A673 (cell line): ENCODE results near the gene MIEF1. TPM values are rescaled to one million over a fixed set of nuclear protein-coding genes. Genes with fewer than 3 reads are reported as not detected.

Experiments used
- BruUV-seq: library from RNA; stranded (reverse); fragments of 400-500 nt; replicated peaks from 2 replicates; lab custom pipeline; 2021; lab: Mats Ljungman, UMichigan
- CTCF ChIA-PET: fragments of 300-600 bp; sonication (Branson Sonifier 250); formaldehyde crosslinking; loops from one replicate; lab custom pipeline; 2022; ENCODE audit warnings: antibody characterized with exemption; lab: Charles Lee
- POLR2A ChIA-PET: fragments of 300-600 bp; sonication (Branson Sonifier 250); formaldehyde crosslinking; loops from one replicate; lab custom pipeline; 2022; ENCODE audit warnings: antibody characterized with exemption; ENCODE audit not compliant: low non-redundant PET; lab: Charles Lee
- DNase-seq: peaks from one replicate; pipeline ENCODE4 v3.0.0-alpha.2; 2015; ENCODE audit warnings: low spot score
- H3K27ac ChIP-seq: fragments of 200-600 bp; sonication (generic); 2 replicates; pipeline ENCODE4 v1.5.1; 2016; ENCODE audit warnings: mixed run types, low read depth, mild to moderate bottlenecking, mixed read lengths, antibody characterized with exemption, low read length; ENCODE audit not compliant: poor library complexity, severe bottlenecking
- H3K27me3 ChIP-seq: fragments of 200-600 bp; sonication (generic); replicated peaks from 2 replicates; pipeline ENCODE4 v1.6.1; 2017; ENCODE audit warnings: mixed run types, low read depth, mild to moderate bottlenecking, mixed read lengths, antibody characterized with exemption, low read length; ENCODE audit not compliant: insufficient read depth, poor library complexity
- H3K36me3 ChIP-seq: fragments of 200-600 bp; sonication (generic); 2 replicates; pipeline ENCODE4 v1.6.1; 2016; ENCODE audit warnings: mixed run types, mild to moderate bottlenecking, mixed read lengths, antibody characterized with exemption, low read length; ENCODE audit not compliant: insufficient read depth, poor library complexity, severe bottlenecking
- H3K4me1 ChIP-seq: fragments of 200-600 bp; sonication (generic); 2 replicates; pipeline ENCODE4 v1.6.1; 2017; ENCODE audit warnings: mixed run types, mild to moderate bottlenecking, mixed read lengths, antibody characterized with exemption, low read length; ENCODE audit not compliant: insufficient read depth, poor library complexity, severe bottlenecking
- H3K4me3 ChIP-seq: fragments of 200-600 bp; sonication (generic); 2 replicates; pipeline ENCODE4 v1.5.1; 2016; ENCODE audit warnings: low read depth, mixed run types, mild to moderate bottlenecking, mixed read lengths, low read length; ENCODE audit not compliant: poor library complexity, severe bottlenecking
- H3K9me3 ChIP-seq: fragments of 200-600 bp; sonication (generic); 2 replicates; pipeline ENCODE4 v1.6.1; 2016; ENCODE audit warnings: mixed run types, low read depth, mild to moderate bottlenecking, mixed read lengths, antibody characterized with exemption, low read length; ENCODE audit not compliant: poor library complexity, severe bottlenecking
- CTCF ChIP-seq: fragments of 300-800, 200-600 bp; sonication (generic); conservative IDR thresholded peaks from 2 replicates; pipeline ENCODE4 v1.5.1; 2017; ENCODE audit warnings: low read depth, mild to moderate bottlenecking, antibody characterized with exemption, low read length, moderate library complexity, mixed read lengths
- EZH2 ChIP-seq: fragments of 200-600 bp; sonication (generic); IDR thresholded peaks from 2 replicates; pipeline ENCODE4 v1.6.1; 2017; ENCODE audit warnings: borderline replicate concordance, low read depth, mild to moderate bottlenecking, mixed read lengths, antibody characterized with exemption, low read length; ENCODE audit not compliant: poor library complexity, severe bottlenecking
- intact Hi-C: fragments of 100-400 bp; cut with micrococcal nuclease; formaldehyde crosslinking; loops from one replicate; pipeline ENCODE4 v1.10.0; 2022; ENCODE audit not compliant: unreplicated experiment
- total RNA-seq: library from RNA; stranded (reverse); gene quantifications from 2 replicates; pipeline ENCODE4 v1.2.3, GENCODE V29; 2021

MIEF1 gene
- total RNA-seq, 1 experiment from 2014 or later = 55.1 TPM

GRCh38 chr22:39501644-39502108 is 414 bp upstream of the MIEF1 start:
- H3K9me3 ChIP-seq = no peaks in the 10 kb centered on the region
- ChIA-PET CTCF (interaction anchor here (0.7 to 1.0 kb wide), 4 partner anchors 13 to 102 kb away, joined by 3 to 5 read pairs (median 4); partner anchors contain the start of gene TAB1), POLR2A (interaction anchor here (1.0 kb wide), 1 partner anchor 21 kb away, joined by 5 read pairs; no protein-coding TSS in a partner anchor)
- H3K27me3 ChIP-seq = no peaks in the 10 kb centered on the region
- H3K4me1 ChIP-seq = peaks cover 27% of the 10 kb centered on the region
- intact Hi-C loops = loop anchor here (1.0 kb wide), 1 partner anchor 19 kb away; the partner anchor contains the start of gene ATF4
- peaks cover 29% of the 10 kb centered on the region for H3K36me3 ChIP-seq
- H3K27ac ChIP-seq = peak overlapping the region; percentile 69
- TF ChIP-seq CTCF = no peak
- TF ChIP-seq EZH2 = no peak
- no peak for DNase-seq
- BruUV-seq = no TSS peak
- peak overlapping the region; percentile 82 for H3K4me3 ChIP-seq

GRCh38 chr22:39502789-39503409 is 809 bp downstream of the MIEF1 start:
- TF ChIP-seq CTCF (no peak), EZH2 (no peak)
- DNase-seq = no peak
- TSS peak; percentile 55 for BruUV-seq
- no peaks in the 10 kb centered on the region for H3K9me3 ChIP-seq
- peak overlapping the region; percentile 82 for H3K4me3 ChIP-seq
- no peaks in the 10 kb centered on the region for H3K27me3 ChIP-seq
- ChIA-PET CTCF (no interaction called here), POLR2A (no interaction called here)
- peaks cover 27% of the 10 kb centered on the region for H3K4me1 ChIP-seq
- intact Hi-C loops = loop anchor here (1.0 kb wide), 1 partner anchor 17 kb away; the partner anchor contains the start of gene ATF4
- H3K27ac ChIP-seq = peak overlapping the region; percentile 69
- H3K36me3 ChIP-seq = peaks cover 35% of the 10 kb centered on the region

GRCh38 chr22:39503630-39504029 is 1.5 kb downstream of the MIEF1 start:
- peak overlapping the region; percentile 82 for H3K4me3 ChIP-seq
- no peak for TF ChIP-seq CTCF
- no peak for TF ChIP-seq EZH2
- peaks cover 43% of the 10 kb centered on the region for H3K36me3 ChIP-seq
- no peaks in the 10 kb centered on the region for H3K27me3 ChIP-seq
- CTCF ChIA-PET = no interaction called here
- DNase-seq = no peak
- intact Hi-C loops = no loop called here
- no peaks in the 10 kb centered on the region for H3K9me3 ChIP-seq
- peak overlapping the region; percentile 69 for H3K27ac ChIP-seq
- H3K4me1 ChIP-seq = peaks cover 22% of the 10 kb centered on the region
- BruUV-seq = no TSS peak
- POLR2A ChIA-PET = no interaction called here
